HL-60 (cell line): ENCODE results near the gene GRM2.

ENCODE experiments used
- DNase-seq, 2 experiments: peaks; one replicate each; pipeline ENCODE4 v3.0.0-alpha.2; 2010 to 2020; ENCODE audit warnings: low read depth in 1 of 2, low spot score in 1 of 2
- H3K27ac ChIP-seq: fragments of 250-450 bp; sonication (Bioruptor Pico); replicated peaks from 2 replicates; pipeline ENCODE4 v1.5.1; 2020; ENCODE audit warnings: mild to moderate bottlenecking, moderate library complexity
- H3K27me3 ChIP-seq: fragments of 250-450 bp; sonication (Bioruptor Pico); 2 replicates; pipeline ENCODE4 v1.5.1; 2021; ENCODE audit warnings: mild to moderate bottlenecking, moderate library complexity; ENCODE audit not compliant: insufficient read depth, poor library complexity, severe bottlenecking
- H3K4me3 ChIP-seq: replicated peaks from 2 replicates; pipeline ENCODE4 v1.5.1; 2011; ENCODE audit warnings: mild to moderate bottlenecking, control low read depth, low read length; ENCODE audit not compliant: insufficient read depth
- GABPA ChIP-seq: IDR thresholded peaks from 2 replicates; pipeline ENCODE4 v1.6.1; 2012; ENCODE audit warnings: low read depth
- POLR2AphosphoS5 ChIP-seq: IDR thresholded peaks from 2 replicates; pipeline ENCODE4 v1.6.1; 2012; ENCODE audit warnings: low read depth
- SPI1 ChIP-seq: IDR thresholded peaks from 2 replicates; pipeline ENCODE4 v1.6.1; 2012; ENCODE audit warnings: low read depth, mild to moderate bottlenecking, borderline replicate concordance
- TF ChIP-seq, protein P1 (sequence below): IDR thresholded peaks from 2 replicates; pipeline ENCODE4 v1.6.1; 2012; ENCODE audit warnings: low read depth; ENCODE audit not compliant: insufficient replicate concordance
- TF ChIP-seq, protein P2 (sequence below): IDR thresholded peaks from one replicate; pipeline ENCODE4 v1.5.1; 2011; ENCODE audit warnings: low read length, control low read depth, inconsistent platforms; ENCODE audit not compliant: insufficient read depth

GRM2 gene

DNA sequence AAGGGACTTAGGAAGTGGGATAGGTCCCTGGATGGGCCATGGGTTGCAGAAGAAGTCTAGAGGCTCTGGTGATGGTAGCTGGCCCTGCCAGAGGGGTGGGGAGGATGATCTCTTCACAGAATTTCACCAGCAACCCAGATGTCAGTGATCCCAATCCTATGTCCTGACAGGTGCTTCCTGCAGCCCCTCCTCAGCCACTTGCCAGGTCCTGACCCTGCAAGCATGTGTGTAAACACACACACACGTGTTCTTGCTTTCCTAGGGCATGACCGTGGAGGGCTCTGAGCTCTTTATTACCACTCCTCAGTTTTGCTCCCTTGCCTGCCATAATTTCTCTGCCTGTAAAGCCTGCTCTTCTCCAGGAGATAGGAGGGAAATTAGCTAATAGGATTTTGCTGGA, 23.3 kb upstream of the GRM2 start:
- Histone ChIP-seq H3K4me3 (no peak overlapping the region), H3K27me3 (no peaks in the 10 kb centered on the region), H3K27ac (no peak overlapping the region)
- TF ChIP-seq, protein P1, sequence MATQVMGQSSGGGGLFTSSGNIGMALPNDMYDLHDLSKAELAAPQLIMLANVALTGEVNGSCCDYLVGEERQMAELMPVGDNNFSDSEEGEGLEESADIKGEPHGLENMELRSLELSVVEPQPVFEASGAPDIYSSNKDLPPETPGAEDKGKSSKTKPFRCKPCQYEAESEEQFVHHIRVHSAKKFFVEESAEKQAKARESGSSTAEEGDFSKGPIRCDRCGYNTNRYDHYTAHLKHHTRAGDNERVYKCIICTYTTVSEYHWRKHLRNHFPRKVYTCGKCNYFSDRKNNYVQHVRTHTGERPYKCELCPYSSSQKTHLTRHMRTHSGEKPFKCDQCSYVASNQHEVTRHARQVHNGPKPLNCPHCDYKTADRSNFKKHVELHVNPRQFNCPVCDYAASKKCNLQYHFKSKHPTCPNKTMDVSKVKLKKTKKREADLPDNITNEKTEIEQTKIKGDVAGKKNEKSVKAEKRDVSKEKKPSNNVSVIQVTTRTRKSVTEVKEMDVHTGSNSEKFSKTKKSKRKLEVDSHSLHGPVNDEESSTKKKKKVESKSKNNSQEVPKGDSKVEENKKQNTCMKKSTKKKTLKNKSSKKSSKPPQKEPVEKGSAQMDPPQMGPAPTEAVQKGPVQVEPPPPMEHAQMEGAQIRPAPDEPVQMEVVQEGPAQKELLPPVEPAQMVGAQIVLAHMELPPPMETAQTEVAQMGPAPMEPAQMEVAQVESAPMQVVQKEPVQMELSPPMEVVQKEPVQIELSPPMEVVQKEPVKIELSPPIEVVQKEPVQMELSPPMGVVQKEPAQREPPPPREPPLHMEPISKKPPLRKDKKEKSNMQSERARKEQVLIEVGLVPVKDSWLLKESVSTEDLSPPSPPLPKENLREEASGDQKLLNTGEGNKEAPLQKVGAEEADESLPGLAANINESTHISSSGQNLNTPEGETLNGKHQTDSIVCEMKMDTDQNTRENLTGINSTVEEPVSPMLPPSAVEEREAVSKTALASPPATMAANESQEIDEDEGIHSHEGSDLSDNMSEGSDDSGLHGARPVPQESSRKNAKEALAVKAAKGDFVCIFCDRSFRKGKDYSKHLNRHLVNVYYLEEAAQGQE: no peak
- TF ChIP-seq SPI1: no peak
- no peak for TF ChIP-seq POLR2AphosphoS5
- no peak for TF ChIP-seq GABPA
- TF ChIP-seq, protein P2, sequence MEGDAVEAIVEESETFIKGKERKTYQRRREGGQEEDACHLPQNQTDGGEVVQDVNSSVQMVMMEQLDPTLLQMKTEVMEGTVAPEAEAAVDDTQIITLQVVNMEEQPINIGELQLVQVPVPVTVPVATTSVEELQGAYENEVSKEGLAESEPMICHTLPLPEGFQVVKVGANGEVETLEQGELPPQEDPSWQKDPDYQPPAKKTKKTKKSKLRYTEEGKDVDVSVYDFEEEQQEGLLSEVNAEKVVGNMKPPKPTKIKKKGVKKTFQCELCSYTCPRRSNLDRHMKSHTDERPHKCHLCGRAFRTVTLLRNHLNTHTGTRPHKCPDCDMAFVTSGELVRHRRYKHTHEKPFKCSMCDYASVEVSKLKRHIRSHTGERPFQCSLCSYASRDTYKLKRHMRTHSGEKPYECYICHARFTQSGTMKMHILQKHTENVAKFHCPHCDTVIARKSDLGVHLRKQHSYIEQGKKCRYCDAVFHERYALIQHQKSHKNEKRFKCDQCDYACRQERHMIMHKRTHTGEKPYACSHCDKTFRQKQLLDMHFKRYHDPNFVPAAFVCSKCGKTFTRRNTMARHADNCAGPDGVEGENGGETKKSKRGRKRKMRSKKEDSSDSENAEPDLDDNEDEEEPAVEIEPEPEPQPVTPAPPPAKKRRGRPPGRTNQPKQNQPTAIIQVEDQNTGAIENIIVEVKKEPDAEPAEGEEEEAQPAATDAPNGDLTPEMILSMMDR: no peak
- DNase-seq: no peak

DNA sequence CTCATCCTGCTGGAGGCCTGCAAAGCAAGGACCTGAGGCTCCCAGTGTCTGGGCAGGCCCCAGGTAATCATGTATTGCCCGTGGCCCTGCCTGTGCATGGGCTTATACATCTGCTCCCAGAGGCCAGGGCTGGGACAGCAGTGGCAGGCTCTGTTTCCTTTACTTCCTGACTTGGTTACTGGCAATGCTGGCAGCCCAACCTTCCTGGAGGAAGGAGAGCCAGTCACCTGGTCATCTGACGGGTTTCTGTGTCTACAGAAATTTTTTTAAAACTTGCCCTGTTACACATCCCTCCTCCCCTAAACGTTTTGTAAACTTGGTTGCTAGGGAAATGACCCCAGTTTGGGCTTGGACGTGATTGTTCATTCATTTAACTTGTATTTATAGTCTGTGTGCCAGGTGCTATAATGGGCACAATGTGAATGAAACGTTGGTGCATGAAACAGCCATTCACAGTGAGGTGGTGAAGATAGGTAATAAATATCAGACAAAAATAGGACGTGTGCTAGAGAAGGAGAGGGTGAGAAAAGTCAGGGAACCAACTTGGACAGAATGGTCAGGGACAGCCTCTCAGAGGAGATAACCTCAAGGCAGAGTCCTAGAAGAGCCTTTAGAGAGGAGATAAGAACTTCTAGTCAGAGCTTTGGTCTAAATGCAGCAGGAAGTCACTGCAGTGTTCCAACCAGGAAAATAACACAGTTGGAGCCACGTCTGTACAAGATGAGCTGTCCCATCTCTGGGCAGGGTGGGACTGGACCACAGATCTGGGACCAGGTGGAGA, 21.7 kb upstream of the GRM2 start:
- TF ChIP-seq GABPA (no peak), POLR2AphosphoS5 (no peak), SPI1 (no peak)
- TF ChIP-seq, protein P2: no peak
- TF ChIP-seq, protein P1: no peak
- no peak for DNase-seq
- Histone ChIP-seq H3K27ac (no peak overlapping the region), H3K4me3 (no peak overlapping the region), H3K27me3 (no peaks in the 10 kb centered on the region)

DNA sequence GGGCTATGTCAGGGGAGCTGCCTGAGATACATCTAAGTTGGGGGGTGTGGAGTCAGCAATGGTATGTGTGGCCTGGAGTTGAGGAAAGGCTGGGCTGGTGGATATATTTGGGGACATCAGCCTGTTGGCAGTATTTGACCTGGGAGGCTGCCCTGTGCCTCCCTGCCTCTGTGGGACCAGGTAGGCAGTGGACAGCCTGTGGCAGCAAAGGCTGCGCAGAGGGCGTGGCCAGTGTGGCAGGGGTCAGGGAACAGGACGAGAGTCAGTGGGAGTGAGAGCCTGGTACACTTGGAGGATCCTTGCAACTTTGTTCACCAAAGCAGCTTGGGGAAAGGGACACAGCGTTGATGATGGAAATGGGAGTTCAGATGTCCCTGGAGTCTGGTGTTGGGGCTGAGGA, 20.8 kb upstream of the GRM2 start:
- no peak overlapping the region for H3K27ac ChIP-seq
- DNase-seq: no peak
- H3K4me3 ChIP-seq: no peak overlapping the region
- H3K27me3 ChIP-seq: no peaks in the 10 kb centered on the region
- TF ChIP-seq, protein P1: no peak
- TF ChIP-seq, protein P2: no peak
- TF ChIP-seq POLR2AphosphoS5 (no peak), GABPA (no peak), SPI1 (no peak)
